NCI-H187 treated with DMSO at 0.1 percent for 48 hours (cell line): ENCODE results near the gene INKA2.
A peak's percentile ranks its signal among the peaks of the same experiment; 100 is the strongest.
"Not testable (repeated sequence)": the region's sequence is repeated elsewhere in the genome, so short reads cannot be mapped to it uniquely, and the experiment has no call there.

Experiments used
- DNase-seq: peaks from one replicate; lab custom pipeline; 2025; lab: John Stamatoyannopoulos, UW

Gene INKA2

GRCh38 chr1:111750856-111751255 is 11.7 kb upstream of the INKA2 start:
- no peak for DNase-seq

DNA sequence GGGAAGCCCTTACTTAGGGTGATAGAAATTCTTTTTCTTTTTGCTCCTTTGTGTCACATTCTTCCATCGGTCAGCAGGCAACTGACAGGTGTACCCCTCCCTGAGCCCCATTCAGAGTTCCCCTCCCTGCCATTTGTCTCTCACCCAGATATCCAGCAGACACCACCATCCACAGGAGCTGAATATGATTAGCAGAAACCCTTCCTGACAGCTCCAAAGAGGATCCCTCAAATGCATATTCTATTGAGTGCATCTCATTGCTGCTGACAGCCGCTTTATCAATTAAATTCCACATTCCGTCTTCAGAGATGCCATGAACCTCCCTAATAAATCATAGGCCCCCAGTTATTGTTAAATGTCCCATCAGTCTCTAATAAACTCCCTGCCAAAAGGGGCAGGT is 10.4 kb upstream of the INKA2 start:
- no peak for DNase-seq

DNA sequence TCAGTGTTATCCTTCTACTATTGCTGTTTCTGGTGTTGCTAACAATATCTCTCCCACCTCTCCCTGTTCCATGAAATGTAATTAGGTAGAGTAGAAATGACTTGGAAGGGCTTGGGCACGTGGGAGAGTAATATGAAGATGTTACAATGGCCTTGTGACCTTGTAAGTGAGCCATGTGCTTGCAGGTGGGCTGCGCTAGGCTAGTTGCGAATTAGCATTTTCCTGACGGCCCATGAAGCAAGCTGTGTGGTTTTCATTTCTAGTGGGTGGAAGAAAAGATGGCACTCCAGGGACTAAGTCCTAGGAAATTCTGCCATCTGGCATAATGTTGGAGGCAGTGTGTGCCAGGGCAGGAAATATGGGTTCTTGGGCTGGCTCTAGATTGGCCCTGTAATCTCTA is 8.8 kb upstream of the INKA2 start:
- no peak for DNase-seq

DNA sequence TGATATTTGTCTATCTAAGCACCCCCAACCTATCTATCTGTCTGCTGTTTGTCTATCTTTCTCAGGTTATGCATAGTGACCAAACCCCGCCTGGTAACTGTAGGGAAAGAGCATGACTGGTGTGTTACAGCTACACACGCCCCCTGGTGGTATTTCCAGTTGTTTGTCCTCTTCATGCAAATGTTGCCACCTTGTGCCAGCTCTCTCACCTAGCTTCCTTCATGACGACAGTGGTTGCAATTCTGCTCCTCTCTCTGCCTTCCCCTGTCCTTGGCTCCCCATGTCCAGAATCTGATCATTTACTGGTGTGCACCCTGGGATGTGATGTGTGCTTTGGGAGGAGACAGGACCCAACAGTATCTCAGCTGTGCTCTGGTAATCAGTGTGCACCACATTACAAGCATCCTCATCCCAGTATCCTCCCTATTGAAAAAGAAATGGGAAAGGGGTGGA is 8.1 kb upstream of the INKA2 start:
- DNase-seq: no peak

GRCh38 chr1:111746614-111746999 is 7.4 kb upstream of the INKA2 start:
- DNase-seq: no peak

- no peak for DNase-seq
These were observed 6.7 kb upstream of the INKA2 start for GRCh38 chr1:111745675-111746613.

DNA sequence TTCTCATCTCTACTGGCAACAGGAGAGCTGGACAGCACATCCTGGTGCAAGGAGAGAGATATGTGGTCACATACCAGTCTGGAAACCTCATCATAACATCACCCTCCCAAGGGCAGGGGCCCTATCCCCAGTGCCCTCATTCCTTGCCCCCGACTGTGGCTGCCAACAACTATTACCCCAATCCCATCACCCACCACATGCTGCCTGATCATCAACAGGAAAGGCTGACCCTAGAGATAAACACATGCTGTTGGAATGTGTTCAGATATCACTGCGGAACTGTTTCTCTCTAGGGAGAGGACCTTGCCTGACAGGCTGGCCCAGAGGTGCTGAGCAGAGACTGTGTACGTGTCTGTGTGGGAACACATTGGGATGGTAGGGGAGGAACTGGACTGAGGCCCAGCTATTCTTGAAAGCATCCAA is 4.5 kb upstream of the INKA2 start:
- no peak for DNase-seq

GRCh38 chr1:111742938-111743549 is 3.8 kb upstream of the INKA2 start:
- no peak for DNase-seq

DNA sequence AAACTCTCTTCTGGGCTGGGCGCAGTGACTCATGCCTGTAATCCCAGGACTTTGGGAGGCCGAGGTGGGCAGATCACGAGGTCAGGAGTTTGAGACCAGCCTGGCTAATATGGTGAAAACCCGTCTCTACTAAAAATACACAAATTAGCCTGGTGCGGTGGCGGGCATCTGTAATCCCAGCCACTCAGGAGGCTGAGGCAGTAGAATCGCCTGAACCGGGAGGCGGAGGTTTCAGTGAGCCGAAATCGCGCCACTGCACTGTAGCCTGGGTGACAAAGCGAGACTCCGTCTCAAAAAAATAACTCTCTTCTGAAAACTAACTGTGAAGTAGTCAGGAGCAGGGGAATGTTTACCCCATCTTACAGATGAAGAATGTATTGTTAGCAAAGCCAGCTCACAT is 3.1 kb upstream of the INKA2 start:
- not testable (repeated sequence) for DNase-seq

DNA sequence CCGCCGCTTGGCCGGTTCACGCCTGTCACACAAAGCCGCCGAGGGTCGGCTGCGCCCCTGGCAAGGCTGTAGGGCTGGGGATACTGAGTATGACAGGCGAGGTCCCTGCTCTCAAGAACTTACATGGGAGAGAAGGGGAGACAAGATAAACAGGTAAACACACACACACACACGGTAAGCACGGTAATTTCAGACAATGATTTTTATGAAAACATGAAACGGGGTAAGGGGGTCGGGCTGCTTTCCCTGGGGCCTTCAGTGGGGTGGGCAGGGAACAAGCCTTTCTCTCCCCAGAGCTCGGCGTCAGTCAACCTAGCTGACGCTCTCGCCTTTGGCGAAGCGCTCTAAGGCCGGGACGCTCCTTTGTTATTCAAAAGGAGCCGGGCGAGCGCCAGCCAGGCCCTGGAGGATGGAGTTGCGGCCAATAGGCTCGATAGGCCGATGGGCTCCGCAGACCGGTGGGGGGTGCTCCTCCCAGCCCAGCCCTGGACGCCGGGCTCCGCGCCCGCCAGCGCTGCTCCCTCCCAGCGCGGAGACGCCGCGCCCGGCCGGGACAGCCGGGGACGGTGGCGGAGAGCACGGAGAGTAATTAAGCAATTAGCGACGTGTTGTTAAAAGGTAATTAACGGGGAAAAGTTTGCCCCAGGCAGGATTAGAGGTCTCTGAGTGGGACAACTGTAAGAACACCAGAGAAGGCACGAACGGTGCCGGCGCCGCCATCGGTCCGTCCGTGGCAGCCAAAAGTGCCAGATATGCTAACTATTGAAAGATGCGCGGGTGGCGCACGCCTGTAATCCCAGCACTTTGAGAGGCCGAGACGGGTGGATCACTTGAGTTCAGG is 950 bp upstream of the INKA2 start:
- DNase-seq: no peak

GRCh38 chr1:111738436-111739193 is 580 bp downstream of the INKA2 start:
- no peak for DNase-seq

GRCh38 chr1:111738133-111738435 is 1.1 kb downstream of the INKA2 start:
- DNase-seq: no peak

GRCh38 chr1:111737216-111738132 is 1.7 kb downstream of the INKA2 start:
- DNase-seq: no peak

DNA sequence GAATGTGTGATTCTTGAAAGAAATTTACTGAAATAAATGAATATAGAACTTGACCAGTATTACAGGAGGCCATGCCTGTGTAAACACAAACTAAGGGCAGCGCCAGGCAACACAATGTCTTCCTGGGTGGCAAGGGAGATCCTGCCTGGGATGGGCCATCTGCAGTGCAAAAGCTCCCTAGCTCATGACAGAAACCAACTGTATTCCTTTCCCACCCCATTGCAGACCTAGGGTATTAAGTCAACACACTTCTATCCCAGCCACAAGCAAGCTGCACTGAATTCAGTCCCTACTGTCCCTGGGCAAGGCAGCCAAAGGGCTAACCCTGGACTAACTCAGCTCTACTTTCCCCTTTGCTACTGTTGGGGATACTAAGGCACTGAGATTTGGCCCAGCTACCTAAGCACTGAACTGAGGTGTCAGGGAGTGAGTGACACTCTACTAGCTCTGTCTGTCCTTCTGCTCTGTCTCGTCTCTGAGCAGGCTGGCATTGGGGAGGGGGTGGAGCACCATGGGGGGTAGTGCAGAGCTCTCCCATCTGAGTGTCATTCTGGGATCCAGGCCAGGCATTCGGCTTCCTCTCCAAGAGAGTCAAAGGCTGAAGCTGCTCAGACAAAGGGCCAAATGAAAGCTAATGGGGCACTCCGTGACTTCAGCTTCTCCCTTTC is 2.5 kb downstream of the INKA2 start:
- no peak for DNase-seq

GRCh38 chr1:111735858-111736544 is 3.2 kb downstream of the INKA2 start:
- DNase-seq: peak; percentile 57

DNA sequence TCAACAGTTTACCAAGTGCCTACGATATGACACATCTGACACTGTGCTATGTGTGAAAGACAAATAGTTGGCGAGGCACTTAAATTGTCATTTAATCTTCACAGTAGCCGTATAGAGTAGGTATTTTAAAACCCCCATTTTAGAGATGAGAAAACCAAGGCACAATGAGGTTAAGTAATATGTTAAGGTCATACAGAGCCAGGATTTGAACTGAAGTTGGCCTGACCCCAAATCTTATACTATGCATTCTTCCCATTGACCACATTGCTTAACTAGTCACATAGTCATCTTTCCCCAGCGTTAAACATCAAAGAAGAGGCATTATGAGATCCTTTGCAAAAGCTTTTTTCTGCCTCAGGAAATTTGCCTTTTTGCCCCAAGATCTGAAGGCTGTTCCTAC is 3.9 kb downstream of the INKA2 start:
- DNase-seq: no peak

DNA sequence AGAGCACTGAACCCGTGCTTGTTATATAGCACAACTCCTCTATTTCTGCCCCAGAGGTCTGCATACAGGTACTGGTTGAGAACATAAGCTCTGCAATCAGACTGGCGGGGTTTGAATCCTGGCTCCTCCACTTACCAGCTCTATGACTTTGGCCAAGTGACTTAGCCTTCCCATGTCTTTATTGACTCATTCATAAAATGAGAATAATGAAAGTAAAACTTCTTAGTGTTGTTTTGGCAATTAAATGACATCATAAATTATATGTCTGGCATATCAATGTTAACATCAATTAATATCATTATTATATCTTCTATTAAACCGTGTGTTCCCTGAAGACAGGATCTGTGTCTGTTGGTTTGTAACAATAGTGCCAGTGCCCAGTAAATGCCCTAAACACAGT is 4.3 kb downstream of the INKA2 start:
- no peak for DNase-seq

DNA sequence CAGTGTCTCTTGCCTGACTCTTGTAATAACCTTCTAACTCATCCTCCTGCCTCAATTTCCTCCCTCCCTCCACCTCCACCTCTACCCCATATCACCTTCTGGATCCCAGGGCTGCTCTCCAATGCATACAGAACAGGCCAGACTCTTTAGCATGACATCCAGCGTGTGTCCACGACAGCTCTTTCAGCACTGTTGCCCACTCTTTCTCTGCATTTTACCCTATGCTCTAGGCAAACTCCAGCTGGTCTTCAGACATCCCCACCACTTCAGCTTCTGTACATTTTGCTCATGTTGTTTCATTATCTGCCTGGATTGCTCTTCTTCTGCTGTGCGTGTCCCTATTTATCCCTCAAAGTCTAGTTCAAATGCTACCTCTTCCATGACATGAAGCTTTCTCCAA is 4.8 kb downstream of the INKA2 start:
- no peak for DNase-seq

- DNase-seq: no peak
These were observed 5.2 kb downstream of the INKA2 start for GRCh38 chr1:111733992-111734341.
